Testis (tissue), 3 donors: Measurements from ENCODE around the gene BAIAP2L1. TPM values are rescaled to one million over a fixed set of nuclear protein-coding genes. Genes with fewer than 3 reads are reported as not detected.

Experiments used
- DNase-seq: peaks from one replicate; pipeline ENCODE4 v3.0.0-alpha.2; 2019
- H3K27ac ChIP-seq, 2 donors: fragments of 200-600 bp; sonication (generic); one replicate each; pipeline ENCODE4 v1.5.1; 2019
- H3K27me3 ChIP-seq: fragments of 200-600 bp; sonication (generic); one replicate; pipeline ENCODE4 v1.5.1; 2019
- H3K36me3 ChIP-seq: fragments of 200-600 bp; sonication (generic); one replicate; pipeline ENCODE4 v1.5.1; 2017; ENCODE audit warnings: low read depth; ENCODE audit errors: missing control alignments
- H3K4me1 ChIP-seq: fragments of 200-600 bp; sonication (generic); one replicate; pipeline ENCODE4 v1.5.1; 2019
- H3K4me3 ChIP-seq, 2 donors: fragments of 200-600 bp; sonication (generic); one replicate each; pipeline ENCODE4 v1.5.1; 2017 to 2019
- H3K9me3 ChIP-seq: fragments of 200-600 bp; sonication (generic); one replicate; pipeline ENCODE4 v1.5.1; 2017
- POLR2A ChIP-seq: fragments of 450-650 bp; IDR thresholded peaks from one replicate; pipeline ENCODE4 v1.6.1; 2017; ENCODE audit warnings: antibody characterized with exemption, mild to moderate bottlenecking, moderate library complexity
- WGBS, 2 donors: methylation state at CpG; one replicate each; pipeline ENCODE4 v1.1.5; 2018; 5-methylcytosine and 5-hydroxymethylcytosine counted together
- intact Hi-C: fragments of 100-400 bp; cut with DNase I; formaldehyde crosslinking; loops from one replicate; pipeline ENCODE4 v1.15.1; 2023; ENCODE audit warnings: low total_unique reads
- polyA plus RNA-seq: library from polyadenylated mRNA; stranded (reverse); fragments of 350-450 nt; fragmentation: Illumina TruSeq; extraction: RNeasy Lipid Tissue Mini Kit (QIAGEN cat#74804); gene quantifications from one replicate; pipeline ENCODE4 v1.2.3, GENCODE V29; 2014; ENCODE audit warnings: low read depth, low replicate concordance; ENCODE audit not compliant: insufficient read depth
- total RNA-seq, 2 donors: library from RNA; depleted of rRNA; stranded (reverse); fragments of >200 nt; gene quantifications; one replicate each; pipeline ENCODE4 v1.2.3, GENCODE V29; 2016
- TF ChIP-seq, protein P1 (sequence below), 3 experiments: fragments of 450-650 bp in 2 of 3; fragments of 200-600 bp in 1 of 3; sonication (generic) in 1 of 3; IDR thresholded peaks; one replicate each; pipeline ENCODE4 v1.5.1; 2016 to 2019; ENCODE audit warnings: antibody characterized with exemption in 3 of 3, mild to moderate bottlenecking in 2 of 3, moderate library complexity in 1 of 3

BAIAP2L1 gene
- total and polyA plus RNA-seq, 3 donors from 2014 or later = 16.8 to 24.2 (median 23.5) TPM

DNA sequence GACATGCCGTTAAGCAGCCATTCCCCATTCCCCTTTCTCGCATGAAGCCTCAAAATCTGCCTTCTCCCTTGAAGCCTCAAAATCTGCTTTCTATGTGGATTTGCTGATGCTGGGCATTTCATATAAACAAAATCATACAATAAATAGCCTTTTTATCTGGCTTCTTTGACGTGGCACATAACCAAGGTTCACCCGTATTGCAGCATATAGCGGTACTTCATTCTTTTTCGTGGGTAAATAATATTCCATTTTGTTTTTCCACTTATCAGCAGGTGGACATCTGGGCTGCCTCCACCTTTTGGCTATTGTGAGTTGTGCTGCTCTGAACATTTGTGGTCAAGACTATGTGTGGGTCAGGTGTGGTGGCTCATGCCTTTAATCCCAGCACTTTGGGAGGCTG lies 62.4 kb downstream of the BAIAP2L1 start:
- Histone ChIP-seq H3K27ac (no peak overlapping the region), H3K4me3 (no peak overlapping the region), H3K4me1 (no peaks in the 10 kb centered on the region), H3K36me3 (no peaks in the 10 kb centered on the region), H3K9me3 (no peaks in the 10 kb centered on the region), H3K27me3 (no peaks in the 10 kb centered on the region)
- DNase-seq = no peak
- 93 to 94% methylated on average over 6 of the region's 6 CpGs for WGBS, 2 donors
- TF ChIP-seq POLR2A = no peak
- TF ChIP-seq, protein P1, sequence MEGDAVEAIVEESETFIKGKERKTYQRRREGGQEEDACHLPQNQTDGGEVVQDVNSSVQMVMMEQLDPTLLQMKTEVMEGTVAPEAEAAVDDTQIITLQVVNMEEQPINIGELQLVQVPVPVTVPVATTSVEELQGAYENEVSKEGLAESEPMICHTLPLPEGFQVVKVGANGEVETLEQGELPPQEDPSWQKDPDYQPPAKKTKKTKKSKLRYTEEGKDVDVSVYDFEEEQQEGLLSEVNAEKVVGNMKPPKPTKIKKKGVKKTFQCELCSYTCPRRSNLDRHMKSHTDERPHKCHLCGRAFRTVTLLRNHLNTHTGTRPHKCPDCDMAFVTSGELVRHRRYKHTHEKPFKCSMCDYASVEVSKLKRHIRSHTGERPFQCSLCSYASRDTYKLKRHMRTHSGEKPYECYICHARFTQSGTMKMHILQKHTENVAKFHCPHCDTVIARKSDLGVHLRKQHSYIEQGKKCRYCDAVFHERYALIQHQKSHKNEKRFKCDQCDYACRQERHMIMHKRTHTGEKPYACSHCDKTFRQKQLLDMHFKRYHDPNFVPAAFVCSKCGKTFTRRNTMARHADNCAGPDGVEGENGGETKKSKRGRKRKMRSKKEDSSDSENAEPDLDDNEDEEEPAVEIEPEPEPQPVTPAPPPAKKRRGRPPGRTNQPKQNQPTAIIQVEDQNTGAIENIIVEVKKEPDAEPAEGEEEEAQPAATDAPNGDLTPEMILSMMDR (IDR thresholded peaks at IDR 0.05) = no peak
- intact Hi-C loops = no loop called here

DNA sequence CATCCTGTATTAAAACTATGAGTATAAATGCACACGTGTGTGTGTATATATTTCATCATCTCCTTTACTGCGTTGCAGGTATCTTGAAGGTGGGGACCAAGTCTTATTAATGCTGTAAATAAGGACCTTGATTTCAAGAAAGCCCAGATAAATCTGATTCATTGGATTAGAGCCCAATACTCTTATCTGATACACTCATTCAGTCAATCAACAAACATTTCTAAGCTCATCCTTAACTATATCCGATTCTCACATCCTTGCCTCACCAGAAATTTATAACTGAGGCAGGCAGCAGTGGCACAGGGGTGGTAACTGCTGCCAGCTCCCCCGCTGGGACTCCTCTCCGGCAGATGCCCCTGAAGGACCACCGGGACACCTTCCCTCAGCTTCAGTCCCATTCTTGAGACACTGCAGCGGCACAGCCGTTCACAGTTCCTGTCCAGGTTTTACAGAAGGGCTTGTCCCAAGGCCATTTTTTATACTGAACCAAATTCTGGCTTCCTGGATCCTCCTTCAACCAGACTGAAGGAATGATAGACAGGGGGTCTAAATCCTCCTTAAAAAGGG lies 65.4 kb downstream of the BAIAP2L1 start:
- 90 to 98% methylated on average over 8 of the region's 8 CpGs for WGBS, 2 donors
- intact Hi-C loops = no loop called here
- no peak for TF ChIP-seq POLR2A
- TF ChIP-seq, protein P1 (IDR thresholded peaks at IDR 0.05) = no peak
- Histone ChIP-seq H3K4me1 (no peaks in the 10 kb centered on the region), H3K27me3 (no peaks in the 10 kb centered on the region), H3K27ac (no peak overlapping the region), H3K9me3 (no peaks in the 10 kb centered on the region), H3K36me3 (no peaks in the 10 kb centered on the region), H3K4me3 (no peak overlapping the region)
- DNase-seq = no peak

DNA sequence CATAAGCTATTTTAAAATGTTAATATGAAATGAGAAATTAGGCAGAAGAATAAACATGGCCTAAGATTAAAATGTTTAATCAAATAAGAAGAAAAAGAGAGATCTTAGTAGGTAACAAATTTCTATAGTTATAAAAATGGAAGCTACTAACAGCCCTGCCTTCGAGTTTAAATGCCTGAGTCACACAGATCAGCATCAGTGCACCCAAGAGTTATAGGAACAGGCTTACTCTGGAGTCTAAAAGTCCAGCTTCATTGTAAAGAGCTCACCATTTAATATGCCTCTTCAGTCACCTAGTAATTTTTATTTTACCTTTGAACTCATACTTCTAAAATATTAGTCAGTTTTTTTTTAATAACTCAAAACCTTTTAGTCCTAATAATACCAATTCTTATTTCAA lies 66.8 kb downstream of the BAIAP2L1 start:
- intact Hi-C loops = no loop called here
- no peaks in the 10 kb centered on the region for H3K9me3 ChIP-seq
- H3K4me3 ChIP-seq = no peak overlapping the region
- WGBS, 2 donors = 69 to 78% methylated on average over 1 of the region's 1 CpG
- TF ChIP-seq, protein P1 (IDR thresholded peaks at IDR 0.05) = no peak
- TF ChIP-seq POLR2A = no peak
- H3K4me1 ChIP-seq = no peaks in the 10 kb centered on the region
- DNase-seq = no peak
- H3K36me3 ChIP-seq = no peaks in the 10 kb centered on the region
- H3K27ac ChIP-seq = no peak overlapping the region
- no peaks in the 10 kb centered on the region for H3K27me3 ChIP-seq

DNA sequence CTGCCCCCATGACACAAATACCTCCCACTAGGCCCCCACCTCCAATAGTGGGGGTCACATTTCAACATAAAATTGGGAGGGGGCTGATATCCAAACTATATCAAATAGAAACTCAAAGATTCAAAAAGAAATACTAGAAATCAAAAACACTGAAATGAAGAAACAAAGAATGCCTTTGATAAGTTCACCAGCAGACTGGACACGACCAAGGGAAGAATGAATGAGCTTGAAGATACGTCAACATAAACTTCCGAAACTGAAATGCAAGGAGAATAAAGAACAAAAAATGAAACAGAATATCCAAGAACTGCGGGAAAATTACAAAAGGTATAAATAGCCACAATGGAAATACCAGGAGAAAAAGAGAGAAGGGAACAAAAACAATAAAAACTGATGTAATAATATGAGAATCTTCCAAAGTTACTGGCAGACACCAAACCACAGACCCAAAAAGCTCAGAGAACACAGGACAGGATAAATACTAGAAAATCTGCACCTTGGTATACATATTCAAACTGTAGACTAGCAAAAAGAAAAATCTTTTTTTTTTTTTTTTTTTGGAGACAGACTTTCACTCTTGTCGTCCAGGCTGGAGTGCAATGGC lies 69.9 kb downstream of the BAIAP2L1 start:
- Histone ChIP-seq H3K36me3 (no peaks in the 10 kb centered on the region), H3K4me3 (no peak overlapping the region), H3K27me3 (no peaks in the 10 kb centered on the region), H3K27ac (no peak overlapping the region), H3K9me3 (no peaks in the 10 kb centered on the region), H3K4me1 (no peaks in the 10 kb centered on the region)
- DNase-seq = no peak
- intact Hi-C loops = no loop called here
- 89 to 90% methylated on average over 5 of the region's 5 CpGs for WGBS, 2 donors
- TF ChIP-seq POLR2A = no peak
- TF ChIP-seq, protein P1 (IDR thresholded peaks at IDR 0.05) = no peak
